GM12873 (cell line): ENCODE measurements around the gene MCM10.

Experiments used
- CTCF ChIP-seq: IDR thresholded peaks from 2 replicates; pipeline ENCODE4 v1.5.1; 2012; ENCODE audit warnings: low read depth, mild to moderate bottlenecking, moderate library complexity, low read length, control low read depth; ENCODE audit not compliant: insufficient read depth; ENCODE audit errors: missing control alignments

The MCM10 gene

GRCh38 chr10:13160934-13161856 is at the start of gene MCM10:
MCM10 (plus strand) TSS chr10:13161558; CDS start chr10:13164203, 2,645 bp downstream.
- TF ChIP-seq CTCF = peak; percentile 86

GRCh38 chr10:13113544-13113943 is 47.8 kb upstream of the MCM10 start:
- TF ChIP-seq CTCF = no peak

GRCh38 chr10:13115832-13116803 is 45.2 kb upstream of the MCM10 start:
- no peak for TF ChIP-seq CTCF

GRCh38 chr10:13117841-13118783 is 43.2 kb upstream of the MCM10 start:
- no peak for TF ChIP-seq CTCF

- no peak for TF ChIP-seq CTCF
Measured at GRCh38 chr10:13118784-13119410, 42.5 kb upstream of the MCM10 start.

GRCh38 chr10:13120786-13121499 is 40.4 kb upstream of the MCM10 start:
- no peak for TF ChIP-seq CTCF
